ENCODE measurements around the gene LPGAT1. TPM values are rescaled to one million over a fixed set of nuclear protein-coding genes. Genes with fewer than 3 reads are reported as not detected.

LPGAT1 gene
- total and polyA plus RNA-seq, 2 of the 13 experiments (the other 11 are each of a cell fraction or from before 2014, with no cell fraction given), result 12.1 to 48.3 TPM

GRCh38 chr1:211764701-211765100 is 65.9 kb downstream of the LPGAT1 start:
- POLR2A ChIA-PET, result no interaction called here
- Histone ChIP-seq H3K4me3 (replicated peaks in 1 of 3; ENCODE audit: insufficient read depth in 1 of 3, low read depth in 2 of 3, low read length in 3 of 3) (no peak overlapping the region), H3K79me2 (ENCODE audit: insufficient read depth, low read length) (no peaks in the 10 kb centered on the region), H4K20me1 (ENCODE audit: insufficient read depth, low read length) (no peaks in the 10 kb centered on the region), H3K27me3 (ENCODE audit: control insufficient read depth in 1 of 2, insufficient read depth in 2 of 2, low read length in 2 of 2) (no peaks in the 10 kb centered on the region), H3K9ac (ENCODE audit: insufficient read depth, low read depth, low read length) (no peak overlapping the region), H3K27ac (ENCODE audit: extremely low read length, insufficient read depth, low read length) (no peak overlapping the region), H3K36me3 (replicated peaks in 1 of 2; ENCODE audit: control insufficient read depth in 1 of 2, insufficient read depth in 2 of 2, low read length in 2 of 2) (no peaks in the 10 kb centered on the region; a peak in 1 of 5 replicates), H3K4me2 (ENCODE audit: low read depth, low read length) (no peak overlapping the region), H2AFZ (ENCODE audit: low read length) (no peak overlapping the region), H3K4me1 (ENCODE audit: insufficient read depth, low read length) (no peaks in the 10 kb centered on the region), H3K9me3 (ENCODE audit: low read length) (no peaks in the 10 kb centered on the region)
- CTCF ChIA-PET (ENCODE audit: low intra/inter-chr PET ratio, low total read pairs), result no interaction called here
- in situ Hi-C loops (cut with HindIII; ENCODE audit: extremely low pct_ligation_motif_present, low pct_unique_long_range_greater_than_20kb), result no loop called here
- DNase-seq (ENCODE audit: low spot score) (no peak), FAIRE-seq (no peak), ATAC-seq (no peak)
- TF ChIP-seq MLXIP (CRISPR knock-in tag; IDR thresholded peaks at IDR 0.05; ENCODE audit: borderline replicate concordance), result no peak
- TF ChIP-seq HNF4G (IDR thresholded peaks at IDR 0.05; ENCODE audit: borderline replicate concordance, low read depth, low read length), result no peak
- no peak for TF ChIP-seq HNF4G (CRISPR knock-in tag; IDR thresholded peaks at IDR 0.05; ENCODE audit: borderline replicate concordance, low read depth)
- TF ChIP-seq MLLT10 (CRISPR knock-in tag; IDR thresholded peaks at IDR 0.05), result no peak
- TF ChIP-seq NFE2L1 (CRISPR knock-in tag; IDR thresholded peaks at IDR 0.05; ENCODE audit: borderline replicate concordance), result no peak
- TF ChIP-seq ZNF841 (CRISPR knock-in tag; IDR thresholded peaks at IDR 0.05; ENCODE audit: borderline replicate concordance), result no peak
- no peak for TF ChIP-seq FUBP1 (CRISPR knock-in tag; IDR thresholded peaks at IDR 0.05; ENCODE audit: borderline replicate concordance)
- no peak for TF ChIP-seq ZSCAN25 (CRISPR knock-in tag; IDR thresholded peaks at IDR 0.05)
- TF ChIP-seq GMEB1 (CRISPR knock-in tag; IDR thresholded peaks at IDR 0.05; ENCODE audit: borderline replicate concordance), result no peak
- no peak for TF ChIP-seq TERF1 (CRISPR knock-in tag; IDR thresholded peaks at IDR 0.05)
- intact Hi-C loops (cut with micrococcal nuclease; ENCODE audit: unreplicated experiment), result no loop called here
- no TSS peak for BruUV-seq (replicated peaks)
- WGBS (ENCODE audit: low lambda C conversion rate), result 93% methylated on average over 1 of the region's 1 CpG

Data from HepG2 (cell line).